Urothelium cell line (cell line): ENCODE results near the gene CRLF2.
A peak's percentile ranks its signal among the peaks of the same experiment; 100 is the strongest.
"Not testable (repeated sequence)": the region's sequence is repeated elsewhere in the genome, so short reads cannot be mapped to it uniquely, and the experiment has no call there.

Experiments
- DNase-seq: peaks from one replicate; pipeline ENCODE4 v3.0.0; 2011; ENCODE audit warnings: low spot score, mixed read lengths
- FAIRE-seq: peaks from 2 replicates; lab custom pipeline; 2011; peaks lifted over from hg19 to GRCh38; lab: Jason Lieb, UNC

CRLF2 gene

DNA sequence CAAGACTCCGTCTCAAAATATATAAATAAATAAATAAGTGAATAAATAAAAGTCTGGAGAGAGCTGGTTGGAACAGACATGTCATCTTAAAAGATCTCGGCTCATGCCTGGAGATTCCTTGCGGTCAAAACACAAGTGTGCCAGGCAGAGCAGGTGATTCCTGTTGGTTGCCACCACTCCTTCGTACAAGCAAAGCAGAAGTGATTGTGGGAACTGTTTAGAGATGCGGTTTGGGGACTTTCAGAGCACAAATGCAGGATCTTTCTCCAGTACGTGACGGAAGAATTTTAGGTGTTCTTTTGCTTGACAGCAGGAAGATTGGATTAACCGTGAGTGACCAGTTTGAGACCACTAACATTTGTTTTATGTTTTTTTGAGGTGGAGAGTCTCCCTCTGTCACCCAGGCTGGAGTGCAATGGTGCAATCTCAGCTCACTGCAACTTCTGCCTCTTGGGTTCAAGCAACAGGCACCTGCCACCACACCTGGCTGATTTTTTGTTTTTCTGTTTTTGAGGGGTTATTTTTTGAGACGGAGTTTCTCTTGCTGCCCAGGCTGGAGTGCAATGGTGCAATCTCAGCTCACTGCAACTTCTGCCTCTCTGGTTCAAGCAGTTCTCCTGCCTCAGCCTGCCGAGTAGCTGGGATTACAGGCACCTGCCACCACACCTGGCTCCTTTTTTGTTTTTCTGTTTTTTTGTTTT lies 2.8 kb upstream of the CRLF2 start:
- no peak for FAIRE-seq
- no peak for DNase-seq

GRCh38 chrX:1213971-1214370 lies 1.5 kb upstream of the CRLF2 start:
- FAIRE-seq (no peak), DNase-seq (no peak)

DNA sequence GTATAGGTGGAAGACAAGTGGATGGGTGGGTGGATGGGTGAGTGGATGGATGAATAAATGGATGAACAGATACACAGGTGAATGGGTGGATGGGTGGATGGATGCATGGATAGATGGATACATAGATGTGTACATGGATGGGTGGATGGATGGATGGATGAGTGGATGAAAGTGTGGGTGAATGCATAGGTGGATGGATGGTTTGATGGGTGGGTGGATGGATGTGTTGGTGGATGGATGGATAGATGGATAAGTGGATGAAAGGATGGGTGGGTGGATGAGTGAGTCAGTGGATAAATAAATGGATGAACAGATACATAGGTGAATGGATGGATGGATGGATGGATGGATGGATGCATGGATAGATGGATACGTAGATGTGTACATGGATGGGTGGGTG lies 1.6 kb downstream of the CRLF2 start:
- FAIRE-seq: no peak
- no peak for DNase-seq

DNA sequence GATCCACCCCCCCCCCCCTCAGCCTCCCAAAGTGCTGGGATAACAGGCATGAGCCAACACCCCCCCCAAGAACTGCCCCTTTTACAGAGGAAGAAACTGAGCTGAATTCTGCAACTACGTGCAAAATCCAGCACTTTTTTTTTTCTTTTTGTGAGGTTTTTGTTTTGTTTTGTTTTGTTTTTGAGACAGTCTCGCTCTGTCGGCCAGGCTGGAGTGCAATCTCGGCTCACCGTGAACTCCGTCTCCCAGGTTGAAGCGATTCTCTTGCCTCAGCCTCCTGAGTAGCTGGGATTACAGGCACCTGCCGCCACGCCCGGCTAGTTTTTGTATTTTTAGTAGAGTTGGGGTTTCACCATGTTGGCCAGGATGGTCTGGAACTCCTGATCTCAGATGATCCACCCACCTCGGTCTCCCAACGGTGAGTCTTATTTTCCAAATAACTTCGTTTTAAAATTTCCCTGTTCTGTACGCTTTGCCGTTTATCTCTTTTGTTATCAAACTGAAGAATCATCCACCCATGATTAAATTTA lies 4.9 kb downstream of the CRLF2 start:
- DNase-seq (no peak), FAIRE-seq (no peak)

GRCh38 chrX:1205681-1206611 lies 6.5 kb downstream of the CRLF2 start:
- DNase-seq (peak; percentile 12), FAIRE-seq (no peak)

GRCh38 chrX:1202251-1202650 lies 10.2 kb downstream of the CRLF2 start:
- FAIRE-seq (no peak), DNase-seq (no peak)

GRCh38 chrX:1196436-1196835 lies 16.0 kb downstream of the CRLF2 start:
- FAIRE-seq: no peak
- no peak for DNase-seq

DNA sequence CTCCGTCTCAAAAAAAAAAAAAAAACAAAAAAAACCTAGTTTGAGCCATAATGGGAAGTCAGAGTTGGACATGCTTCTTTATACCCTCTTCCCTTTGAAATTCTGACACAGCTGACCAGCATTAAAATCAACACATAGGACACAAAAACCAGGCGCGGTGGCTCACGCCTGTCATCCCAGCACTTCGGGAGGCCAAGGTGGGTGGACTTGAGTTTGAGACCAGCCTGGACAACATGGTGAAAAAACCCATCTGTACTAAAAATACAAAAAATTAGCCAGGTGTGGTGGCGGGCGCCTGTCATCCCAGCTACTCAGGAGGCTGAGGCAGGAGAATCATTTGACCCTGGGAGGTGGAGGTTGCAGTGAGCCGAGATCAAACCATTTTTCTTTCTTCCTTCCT lies 20.3 kb downstream of the CRLF2 start:
- not testable (repeated sequence) for DNase-seq, FAIRE-seq

DNA sequence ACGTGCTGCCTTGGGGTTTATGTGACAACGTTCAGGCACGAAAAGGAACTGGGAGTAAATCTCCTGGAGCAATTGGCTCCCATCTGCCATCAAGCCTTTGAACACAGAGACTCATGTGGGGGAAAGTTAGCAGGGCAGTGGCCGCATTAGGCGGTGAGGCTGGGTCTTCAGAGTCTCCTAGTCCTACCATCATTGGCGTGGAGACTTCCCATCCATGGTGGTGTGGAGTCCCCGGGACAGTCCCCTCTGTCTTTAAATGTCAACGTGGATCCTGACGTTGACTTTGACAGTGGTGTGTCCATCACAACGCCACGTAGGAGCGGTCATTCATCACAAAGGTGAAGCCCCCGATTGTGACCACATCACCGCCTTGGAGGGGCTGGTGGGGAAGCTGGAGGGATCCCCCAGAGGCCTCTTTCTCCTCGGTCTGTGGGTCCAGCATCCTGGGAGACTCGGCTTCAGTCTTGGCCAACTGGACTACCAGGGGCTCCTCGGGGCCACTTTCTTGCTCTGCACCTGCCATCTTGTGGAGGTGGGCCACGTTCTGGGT lies 21.8 kb downstream of the CRLF2 start:
- DNase-seq (no peak), FAIRE-seq (no peak)

- no peak for DNase-seq
- no peak for FAIRE-seq
Observed at GRCh38 chrX:1185561-1185960, 26.9 kb downstream of the CRLF2 start.

- DNase-seq (no peak), FAIRE-seq (no peak)
Observed at GRCh38 chrX:1182211-1182610, 30.2 kb downstream of the CRLF2 start.

GRCh38 chrX:1181661-1182060 lies 30.8 kb downstream of the CRLF2 start:
- FAIRE-seq: not testable (repeated sequence)

GRCh38 chrX:1181170-1181569 lies 31.3 kb downstream of the CRLF2 start:
- no peak for DNase-seq
- FAIRE-seq: no peak

More at GRCh38 chrX:1181661-1182060, 30.8 kb downstream of the CRLF2 start:
- not testable (repeated sequence) for DNase-seq

- FAIRE-seq (no peak), DNase-seq (peak; percentile 17)
Observed at GRCh38 chrX:1178580-1179057, 33.8 kb downstream of the CRLF2 start.

DNA sequence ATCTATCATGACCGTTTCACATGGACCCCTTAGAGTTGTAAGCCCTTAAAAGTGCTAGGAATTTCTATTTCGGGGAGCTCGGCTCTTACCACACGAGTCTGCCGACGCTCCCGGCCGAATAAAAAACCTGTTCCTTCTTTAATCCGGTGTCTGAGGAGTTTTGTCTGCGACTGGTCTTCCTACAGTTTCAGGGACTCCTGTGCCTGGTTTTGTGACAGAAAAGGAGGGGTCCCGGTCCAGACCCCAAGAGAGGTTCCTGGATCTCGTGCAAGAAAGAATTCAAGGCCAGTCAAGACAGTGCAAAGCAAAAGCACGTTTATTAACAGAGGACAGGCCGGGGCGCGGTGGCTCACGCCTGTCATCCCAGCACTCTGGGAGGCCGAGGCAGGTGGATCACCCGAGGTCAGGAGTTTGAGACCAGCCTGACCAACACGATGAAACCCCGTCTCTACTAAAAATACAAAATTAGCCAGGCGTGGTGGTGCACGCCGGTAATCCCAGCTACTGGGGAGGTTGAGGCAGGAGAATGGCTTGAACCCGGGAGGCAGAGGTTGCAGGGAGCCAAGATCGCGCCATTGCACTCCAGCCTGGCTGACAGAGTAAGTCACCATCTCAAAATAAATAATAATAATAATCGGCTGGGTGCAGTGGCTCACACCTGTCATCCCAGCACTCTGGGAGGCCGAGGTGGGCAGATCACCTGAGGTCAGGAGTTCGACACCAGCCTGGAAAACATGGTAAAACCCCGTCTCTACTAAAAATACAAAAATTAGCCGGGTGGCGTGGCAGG lies 35.7 kb downstream of the CRLF2 start:
- not testable (repeated sequence) for DNase-seq, FAIRE-seq

DNA sequence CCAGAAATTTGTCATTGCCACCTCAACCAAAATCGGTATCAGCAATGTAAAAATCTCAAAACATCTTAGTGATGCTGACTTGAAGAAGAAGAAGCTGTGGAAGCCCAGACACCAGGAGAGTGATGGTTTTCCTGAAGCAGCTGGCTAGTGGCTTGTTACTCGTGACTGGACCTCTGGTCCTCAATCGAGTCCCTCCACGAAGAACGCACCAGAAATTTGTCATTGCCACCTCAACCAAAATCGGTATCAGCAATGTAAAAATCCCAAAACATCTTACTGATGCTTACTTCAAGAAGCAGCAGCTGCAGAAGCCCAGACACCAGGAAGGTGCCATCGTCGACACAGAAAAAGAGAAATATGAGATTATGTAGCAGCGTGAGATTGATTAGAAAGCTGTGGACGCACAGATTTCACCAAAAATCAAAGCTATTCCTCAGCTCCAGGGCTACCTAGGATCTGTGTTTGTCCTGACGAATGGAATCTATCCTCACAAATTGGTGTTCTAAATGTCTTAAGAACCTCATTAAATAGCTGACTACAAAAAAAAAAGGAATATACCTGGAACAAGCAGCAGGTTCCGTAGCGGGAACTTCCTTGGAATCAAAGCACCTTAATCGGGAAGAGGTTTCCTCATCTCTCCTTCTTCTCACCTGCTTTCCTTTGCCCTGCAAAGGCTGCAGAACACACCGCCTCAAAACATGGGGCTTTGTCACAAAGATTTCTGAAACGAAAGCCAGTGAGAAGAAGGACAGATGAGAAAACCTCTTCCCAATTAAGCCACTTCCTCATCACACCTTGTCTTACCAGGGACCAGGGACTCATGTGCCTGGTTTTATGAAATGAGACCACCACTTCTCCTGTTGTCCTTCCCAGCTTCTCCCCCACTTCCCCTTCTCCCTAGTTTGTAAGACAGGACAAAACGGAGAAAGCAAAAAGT lies 37.6 kb downstream of the CRLF2 start:
- not testable (repeated sequence) for FAIRE-seq, DNase-seq

- DNase-seq, FAIRE-seq: not testable (repeated sequence)
Observed at GRCh38 chrX:1173435-1173834, 39.0 kb downstream of the CRLF2 start.

GRCh38 chrX:1172496-1172895 lies 40.0 kb downstream of the CRLF2 start:
- no peak for FAIRE-seq

DNA sequence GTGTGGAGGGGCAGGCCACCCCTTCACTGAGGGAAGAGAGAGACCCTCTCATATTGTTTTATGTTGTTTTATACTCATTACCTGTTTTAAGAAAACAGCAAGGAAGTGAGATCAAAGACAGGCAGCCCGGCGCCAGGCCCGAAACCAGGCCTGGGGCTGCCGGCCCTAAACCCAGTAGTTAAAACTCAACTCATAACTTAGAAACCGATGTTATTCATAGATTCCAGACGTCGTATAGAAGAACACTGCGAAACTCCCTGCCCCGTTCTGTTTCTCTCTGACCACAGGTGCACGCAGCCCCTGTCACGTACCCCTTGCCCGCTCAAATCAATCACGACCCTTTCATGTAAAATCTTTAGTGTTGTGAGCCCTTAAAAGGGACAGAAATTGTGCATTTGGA lies 40.5 kb downstream of the CRLF2 start:
- not testable (repeated sequence) for FAIRE-seq, DNase-seq

More at GRCh38 chrX:1172496-1172895, 40.0 kb downstream of the CRLF2 start:
- DNase-seq: no peak
